GM19455 (cell line): ENCODE data around the gene MCUB.
"Not testable (repeated sequence)": the region's sequence is repeated elsewhere in the genome, so short reads cannot be mapped to it uniquely, and the experiment has no call there.

Experiments
- ATAC-seq: cut with Tn5 transposase; IDR thresholded peaks from one replicate; pipeline ENCODE4 v1.9.1; 2021; ENCODE audit not compliant: unreplicated experiment

MCUB gene

GRCh38 chr4:109576462-109576861 lies 16.4 kb downstream of the MCUB start:
- ATAC-seq = no peak

GRCh38 chr4:109578846-109579245 lies 18.8 kb downstream of the MCUB start:
- no peak for ATAC-seq

- ATAC-seq = not testable (repeated sequence)
Observed at GRCh38 chr4:109579997-109580396, 20.0 kb downstream of the MCUB start.

- peak; percentile 98 for ATAC-seq
Observed at GRCh38 chr4:109588176-109588575, 28.1 kb downstream of the MCUB start.

- ATAC-seq = no peak
Observed at GRCh38 chr4:109589119-109589518, 29.1 kb downstream of the MCUB start.

- no peak for ATAC-seq
Observed at GRCh38 chr4:109589605-109590004, 29.6 kb downstream of the MCUB start.

- ATAC-seq = no peak
Observed at GRCh38 chr4:109590905-109591304, 30.9 kb downstream of the MCUB start.

- ATAC-seq = no peak
Observed at GRCh38 chr4:109592367-109592766, 32.3 kb downstream of the MCUB start.

GRCh38 chr4:109595123-109595522 lies 35.1 kb downstream of the MCUB start:
- not testable (repeated sequence) for ATAC-seq

GRCh38 chr4:109596420-109597085 lies 36.5 kb downstream of the MCUB start:
- ATAC-seq = not testable (repeated sequence)

GRCh38 chr4:109599046-109599652 lies 39.1 kb downstream of the MCUB start:
- no peak for ATAC-seq

- ATAC-seq = no peak
Observed at GRCh38 chr4:109600431-109600830, 40.4 kb downstream of the MCUB start.

GRCh38 chr4:109601336-109601735 lies 41.3 kb downstream of the MCUB start:
- no peak for ATAC-seq

- ATAC-seq = no peak
Observed at GRCh38 chr4:109607976-109608375, 47.9 kb downstream of the MCUB start.

- ATAC-seq = no peak
Observed at GRCh38 chr4:109608879-109609278, 48.8 kb downstream of the MCUB start.

GRCh38 chr4:109609431-109609830 lies 49.4 kb downstream of the MCUB start:
- no peak for ATAC-seq

GRCh38 chr4:109610489-109610888 lies 50.4 kb downstream of the MCUB start:
- no peak for ATAC-seq

GRCh38 chr4:109611045-109611646 lies 51.1 kb downstream of the MCUB start:
- ATAC-seq = no peak

GRCh38 chr4:109614015-109614414 lies 54.0 kb downstream of the MCUB start:
- no peak for ATAC-seq

- ATAC-seq = no peak
Observed at GRCh38 chr4:109614466-109614865, 54.4 kb downstream of the MCUB start.

GRCh38 chr4:109615742-109616141 lies 55.7 kb downstream of the MCUB start:
- no peak for ATAC-seq

- no peak for ATAC-seq
Observed at GRCh38 chr4:109616243-109616642, 56.2 kb downstream of the MCUB start.
